HG03045 (cell line): Measurements from ENCODE around the gene BIRC6.
"Not testable (repeated sequence)": the region's sequence is repeated elsewhere in the genome, so short reads cannot be mapped to it uniquely, and the experiment has no call there.

Experiments
- ATAC-seq: cut with Tn5 transposase; IDR thresholded peaks from one replicate; pipeline ENCODE4 v1.9.1; 2021; ENCODE audit warnings: mild to moderate bottlenecking, moderate library complexity; ENCODE audit not compliant: unreplicated experiment

Gene BIRC6

DNA sequence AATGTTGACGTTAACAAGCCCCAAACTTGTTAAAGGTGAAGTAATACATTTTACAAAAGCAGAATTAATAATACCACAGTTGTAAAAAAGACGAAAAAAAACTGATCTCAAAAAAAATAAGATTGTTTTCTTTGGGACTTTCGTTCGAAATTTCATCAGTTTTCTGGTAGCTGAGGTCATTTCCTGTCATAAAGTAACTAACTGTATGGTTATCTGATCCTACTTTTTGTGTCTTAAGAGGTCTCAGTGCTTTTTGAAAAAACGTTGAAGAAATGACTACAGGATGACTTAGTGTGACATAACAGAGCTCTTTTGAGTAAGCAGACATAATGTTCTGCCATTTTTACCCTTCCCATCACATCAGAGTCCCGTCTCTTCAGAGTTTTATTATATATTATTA, 79.3 kb downstream of the BIRC6 start:
- no peak for ATAC-seq

DNA sequence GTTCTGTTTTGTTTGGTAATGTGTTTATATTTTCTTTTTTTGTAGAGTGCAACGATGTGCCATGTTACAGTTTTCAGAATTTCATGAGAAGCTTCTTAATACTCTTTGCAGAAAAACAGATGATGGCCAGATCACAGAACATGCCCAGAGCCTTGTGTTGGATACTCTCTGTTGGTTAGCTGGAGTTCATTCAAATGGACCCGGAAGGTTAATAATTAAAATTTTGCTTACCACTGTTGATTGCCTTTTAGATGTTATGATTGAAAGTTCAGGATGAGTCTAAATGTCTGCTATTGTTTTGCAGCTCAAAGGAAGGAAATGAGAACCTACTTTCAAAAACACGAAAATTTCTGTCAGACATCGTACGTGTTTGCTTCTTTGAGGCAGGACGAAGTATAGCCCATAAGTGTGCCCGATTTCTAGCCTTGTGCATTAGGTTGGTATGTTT, 85.2 kb downstream of the BIRC6 start:
- no peak for ATAC-seq

- ATAC-seq = no peak
Measured at GRCh38 chr2:32446369-32446768, 89.5 kb downstream of the BIRC6 start.

DNA sequence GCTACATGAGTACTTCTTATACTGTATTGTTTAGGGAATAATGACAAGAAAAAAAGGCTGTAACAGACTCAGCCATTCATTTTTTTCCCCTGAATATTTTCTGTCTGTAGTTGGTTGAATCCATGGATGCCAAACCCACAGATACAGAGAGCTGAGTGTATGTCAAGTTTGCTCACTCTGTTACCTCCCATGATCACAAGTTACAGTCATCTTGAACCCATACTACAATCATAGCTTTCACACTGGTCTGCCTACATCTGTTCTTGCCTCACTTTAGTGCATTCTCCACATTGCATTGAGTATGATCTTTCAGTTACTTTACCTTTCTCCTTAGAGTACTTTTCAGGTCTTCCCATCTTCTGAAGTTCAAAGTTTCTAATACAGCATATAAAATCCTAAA, 94.0 kb downstream of the BIRC6 start:
- ATAC-seq = no peak

- no peak for ATAC-seq
Measured at GRCh38 chr2:32452338-32453064, 95.7 kb downstream of the BIRC6 start.

GRCh38 chr2:32453242-32454062, 96.6 kb downstream of the BIRC6 start:
- no peak for ATAC-seq

DNA sequence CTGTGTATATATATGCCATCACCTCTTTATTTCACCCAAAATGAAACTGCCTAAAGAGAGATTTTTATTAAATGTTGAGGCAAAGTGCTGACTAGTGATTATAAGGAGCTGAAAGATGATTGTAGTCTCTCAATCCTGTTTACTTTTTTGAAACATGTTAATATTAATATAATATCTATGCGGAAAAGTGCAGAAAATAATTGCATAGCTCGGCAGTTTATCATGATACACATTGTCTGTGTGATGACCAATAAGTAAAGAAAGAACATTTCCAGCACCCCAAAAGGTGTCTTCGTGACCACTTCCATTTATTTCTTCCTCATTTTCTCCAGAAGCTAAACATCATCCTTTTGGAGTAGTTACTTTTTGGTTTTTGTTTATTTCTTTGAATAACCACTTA, 99.0 kb downstream of the BIRC6 start:
- no peak for ATAC-seq

- ATAC-seq = no peak
Measured at GRCh38 chr2:32456808-32457207, 100.0 kb downstream of the BIRC6 start.

GRCh38 chr2:32457814-32458213, 101.0 kb downstream of the BIRC6 start:
- ATAC-seq = no peak

DNA sequence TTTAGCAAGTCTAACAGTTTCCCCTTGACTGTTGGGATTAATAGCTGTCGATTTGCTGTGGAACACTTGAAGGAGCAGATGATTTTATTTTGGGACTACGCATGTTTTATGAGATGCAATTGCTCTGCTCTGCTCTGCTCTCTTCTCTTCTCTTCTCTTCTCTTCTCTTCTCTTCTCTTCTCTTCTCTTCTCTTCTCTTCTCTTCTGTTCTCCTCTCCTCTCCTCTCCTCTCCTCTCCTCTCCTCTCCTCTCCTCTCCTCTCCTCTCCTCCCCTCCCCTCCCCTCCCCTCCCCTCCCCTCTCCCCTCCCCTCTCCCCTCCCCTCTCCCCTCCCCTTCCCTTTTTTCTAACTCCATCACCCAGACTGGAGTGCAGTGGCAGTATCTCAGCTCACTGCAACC, 104.0 kb downstream of the BIRC6 start:
- not testable (repeated sequence) for ATAC-seq

- ATAC-seq = no peak
Measured at GRCh38 chr2:32463110-32463509, 106.3 kb downstream of the BIRC6 start.

GRCh38 chr2:32464431-32464830, 107.6 kb downstream of the BIRC6 start:
- ATAC-seq = no peak

- ATAC-seq = no peak
Measured at GRCh38 chr2:32472605-32473004, 115.8 kb downstream of the BIRC6 start.

- ATAC-seq = no peak
Measured at GRCh38 chr2:32474381-32474780, 117.6 kb downstream of the BIRC6 start.

GRCh38 chr2:32478889-32479620, 122.2 kb downstream of the BIRC6 start:
- no peak for ATAC-seq

DNA sequence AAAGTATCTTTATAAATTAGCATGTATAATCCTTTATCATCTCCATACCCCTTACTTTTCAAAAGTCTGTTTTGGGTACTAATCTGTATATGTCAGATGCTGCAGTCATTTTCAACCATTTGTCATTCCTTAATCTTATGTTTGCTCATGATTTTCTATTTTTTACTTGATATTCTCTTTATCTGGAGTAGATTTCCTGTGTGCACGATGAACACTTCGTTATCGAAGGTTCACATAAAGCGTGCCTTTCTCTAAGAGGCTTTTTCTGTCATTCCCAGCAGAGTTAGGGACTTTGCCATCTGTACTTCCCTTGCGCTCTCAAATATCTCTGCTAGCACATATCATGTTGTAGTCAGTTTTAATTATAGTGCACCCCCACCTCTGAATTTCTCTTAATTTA, 123.2 kb downstream of the BIRC6 start:
- ATAC-seq = no peak

DNA sequence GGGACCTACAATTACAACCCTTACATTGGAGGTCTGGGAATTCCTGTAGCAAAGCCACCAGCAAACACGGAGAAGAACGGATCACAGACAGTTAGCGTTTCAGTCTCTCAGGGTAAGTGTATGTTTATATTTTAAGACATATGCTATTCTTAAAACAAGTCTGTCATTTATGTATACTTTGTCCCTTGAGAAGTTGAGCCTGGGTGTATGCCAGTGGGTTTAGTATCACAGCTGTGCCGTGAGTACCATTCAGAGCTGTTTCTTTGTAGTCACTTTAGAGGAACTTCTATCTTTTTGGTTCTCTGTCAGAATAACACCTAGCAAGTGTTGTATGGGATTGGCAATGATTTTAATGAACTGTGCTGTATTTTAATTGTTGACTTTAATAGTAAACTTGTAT, 125.6 kb downstream of the BIRC6 start:
- no peak for ATAC-seq

DNA sequence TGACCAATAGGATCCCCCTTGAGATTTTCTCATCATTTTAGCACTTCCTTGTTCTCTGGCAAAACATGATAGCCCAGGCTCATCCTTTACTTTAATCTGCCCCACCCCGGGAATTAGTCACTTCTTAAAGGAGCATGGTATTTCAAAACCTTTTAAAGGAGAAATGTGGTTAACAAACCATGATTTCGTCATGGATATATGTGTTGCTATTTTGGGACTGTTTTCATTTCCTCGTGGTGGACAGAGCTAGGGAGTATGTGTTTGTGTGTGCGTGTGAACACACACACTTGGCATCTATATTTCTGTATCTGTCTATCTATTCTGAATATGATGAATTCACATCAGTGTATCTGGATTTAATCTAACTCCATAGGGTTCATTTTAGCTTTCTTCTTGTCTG, 128.1 kb downstream of the BIRC6 start:
- no peak for ATAC-seq

DNA sequence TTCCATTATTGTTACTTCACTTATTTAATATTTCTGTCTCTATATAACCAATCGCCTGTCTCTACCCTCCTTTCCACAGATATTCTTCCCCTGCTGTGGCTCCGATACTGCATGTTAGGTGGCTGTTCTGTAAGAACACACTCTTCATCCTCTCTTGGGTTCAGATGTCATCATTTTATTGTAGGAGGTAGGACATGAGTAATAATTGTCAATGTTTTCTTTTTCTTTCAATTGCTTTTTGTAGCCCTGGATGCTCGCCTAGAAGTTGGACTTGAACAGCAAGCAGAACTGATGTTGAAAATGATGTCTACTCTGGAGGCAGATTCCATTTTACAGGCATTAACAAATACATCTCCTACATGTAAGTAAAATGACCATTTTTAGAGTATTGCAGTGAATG, 128.6 kb downstream of the BIRC6 start:
- no peak for ATAC-seq

GRCh38 chr2:32489061-32489460, 132.2 kb downstream of the BIRC6 start:
- ATAC-seq = no peak

DNA sequence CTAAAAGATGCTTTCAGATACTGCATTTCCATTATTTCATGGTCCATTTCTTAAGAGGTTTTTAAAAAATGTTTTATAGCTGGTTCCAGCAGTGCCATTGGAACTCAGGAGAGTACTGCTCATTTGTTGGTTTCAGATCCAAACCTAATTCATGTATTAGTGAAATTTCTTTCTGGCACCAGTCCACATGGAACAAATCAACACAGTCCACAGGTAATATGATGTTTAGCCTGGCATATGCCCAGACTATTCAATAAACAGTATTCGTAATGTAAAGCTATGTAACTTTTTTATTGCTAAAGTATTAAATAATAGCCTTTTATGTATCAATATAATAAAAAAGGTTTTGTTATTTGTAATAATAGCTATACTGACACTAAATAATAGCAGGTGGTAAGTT, 134.5 kb downstream of the BIRC6 start:
- ATAC-seq = no peak

DNA sequence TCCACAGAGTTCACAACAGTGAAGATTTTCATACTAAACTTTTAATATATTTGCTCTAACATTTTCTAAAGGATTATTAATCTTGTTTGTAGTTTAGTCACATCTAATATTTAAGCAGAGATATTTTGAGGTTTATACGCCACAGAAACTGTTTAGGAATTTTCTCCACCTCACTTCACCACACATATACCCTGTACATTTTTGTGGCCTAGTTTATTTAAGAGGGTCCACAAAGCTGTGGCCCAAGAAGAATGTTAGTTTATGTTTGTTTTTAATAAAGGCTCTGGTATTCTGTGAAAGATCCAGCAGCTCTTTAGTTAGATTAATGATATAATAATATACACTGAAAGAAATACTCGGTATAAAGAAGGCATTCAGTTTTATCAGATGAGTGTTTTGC, 138.3 kb downstream of the BIRC6 start:
- no peak for ATAC-seq
